ENCODE measurements around the gene BBS7. TPM values are rescaled to one million over a fixed set of nuclear protein-coding genes. Genes with fewer than 3 reads are reported as not detected.

The BBS7 gene
- total and polyA plus RNA-seq, 2 of the 13 experiments (the other 11 are each of a cell fraction or from before 2014, with no cell fraction given), result 9.0 to 15.7 TPM

GRCh38 chr4:121801715-121802075 is 68.6 kb downstream of the BBS7 start:
- ChIA-PET CTCF (ENCODE audit: low intra/inter-chr PET ratio, low total read pairs) (no interaction called here), POLR2A (interaction anchor here (0.7 to 2.6 kb wide), 8 partner anchors 9 to 106 kb away, joined by 3 to 14 read pairs (median 4); partner anchors contain the start of genes ANXA5, BBS7 and CCNA2)
- no peak for DNase-seq (ENCODE audit: low spot score)
- Histone ChIP-seq H3K9me3 (ENCODE audit: low read length) (no peaks in the 10 kb centered on the region), H3K4me1 (ENCODE audit: insufficient read depth, low read length) (peaks cover 43% of the 10 kb centered on the region), H3K4me3 (replicated peaks in 1 of 3; ENCODE audit: insufficient read depth in 1 of 3, low read depth in 2 of 3, low read length in 3 of 3) (peak overlapping the region; percentile 79 to 86 (median 84)), H2AFZ (ENCODE audit: low read length) (peak overlapping the region; percentile 20), H3K36me3 (replicated peaks in 1 of 2; ENCODE audit: control insufficient read depth in 1 of 2, insufficient read depth in 2 of 2, low read length in 2 of 2) (peaks cover 6 to 18% of the 10 kb centered on the region in 2 experiments; a peak in 4 of 5 replicates), H4K20me1 (ENCODE audit: insufficient read depth, low read length) (no peaks in the 10 kb centered on the region), H3K4me2 (ENCODE audit: low read depth, low read length) (peak overlapping the region; percentile 97), H3K79me2 (ENCODE audit: insufficient read depth, low read length) (peaks cover 19% of the 10 kb centered on the region), H3K9ac (ENCODE audit: insufficient read depth, low read depth, low read length) (peak overlapping the region; percentile 87), H3K27ac (ENCODE audit: extremely low read length, insufficient read depth, low read length) (peak overlapping the region; percentile 93), H3K27me3 (ENCODE audit: control insufficient read depth in 1 of 2, insufficient read depth in 2 of 2, low read length in 2 of 2) (no peaks in the 10 kb centered on the region; a peak in 1 of 5 replicates)
- in situ Hi-C loops (cut with HindIII; ENCODE audit: extremely low pct_ligation_motif_present, low pct_unique_long_range_greater_than_20kb), result no loop called here
- TF ChIP-seq ZNF891 (CRISPR knock-in tag; IDR thresholded peaks at IDR 0.05) (no peak), CREBL2 (CRISPR knock-in tag; IDR thresholded peaks at IDR 0.05; ENCODE audit: borderline replicate concordance) (no peak), ZNF432 (CRISPR knock-in tag; IDR thresholded peaks at IDR 0.05; ENCODE audit: borderline replicate concordance) (no peak), MYNN (CRISPR knock-in tag; IDR thresholded peaks at IDR 0.05; ENCODE audit: low read depth) (no peak), ARNTL (CRISPR knock-in tag; IDR thresholded peaks at IDR 0.05) (no peak), PHF5A (CRISPR knock-in tag; IDR thresholded peaks at IDR 0.05; ENCODE audit: low read depth, unreplicated experiment) (no peak), ZBTB2 (CRISPR knock-in tag; IDR thresholded peaks at IDR 0.05; ENCODE audit: low read depth) (no peak), ZBTB42 (CRISPR knock-in tag; IDR thresholded peaks at IDR 0.05) (no peak), AKNA (CRISPR knock-in tag; IDR thresholded peaks at IDR 0.05; ENCODE audit: borderline replicate concordance) (no peak), TMF1 (CRISPR knock-in tag; IDR thresholded peaks at IDR 0.05; ENCODE audit: low read depth) (no peak), ZBTB43 (CRISPR knock-in tag; conservative IDR thresholded peaks at IDR 0.05) (no peak), ZNF136 (CRISPR knock-in tag; IDR thresholded peaks at IDR 0.05; ENCODE audit: low read depth) (no peak)
- BruUV-seq (replicated peaks), result TSS peak; percentile 64
- ATAC-seq, result no peak
- FAIRE-seq, result peak; percentile 28
- intact Hi-C loops (cut with micrococcal nuclease; ENCODE audit: unreplicated experiment), result loop anchor here (1.0 to 5.0 kb wide), 2 partner anchors 22 to 124 kb away; partner anchors contain the start of gene CCNA2
- WGBS (ENCODE audit: low lambda C conversion rate), result 4% methylated on average over 4 of the region's 4 CpGs

Measured in HepG2 (cell line).